Activated effector memory CD4-positive, alpha-beta T cell treated with Interleukin-2 at 50 U/mL for 16 hours (primary cell): ENCODE data around the gene VSIG10.
A peak's percentile ranks its signal among the peaks of the same experiment; 100 is the strongest.

Experiments
- DNase-seq: peaks from one replicate; pipeline ENCODE4 v3.0.0-alpha.2; 2020

Gene VSIG10

DNA sequence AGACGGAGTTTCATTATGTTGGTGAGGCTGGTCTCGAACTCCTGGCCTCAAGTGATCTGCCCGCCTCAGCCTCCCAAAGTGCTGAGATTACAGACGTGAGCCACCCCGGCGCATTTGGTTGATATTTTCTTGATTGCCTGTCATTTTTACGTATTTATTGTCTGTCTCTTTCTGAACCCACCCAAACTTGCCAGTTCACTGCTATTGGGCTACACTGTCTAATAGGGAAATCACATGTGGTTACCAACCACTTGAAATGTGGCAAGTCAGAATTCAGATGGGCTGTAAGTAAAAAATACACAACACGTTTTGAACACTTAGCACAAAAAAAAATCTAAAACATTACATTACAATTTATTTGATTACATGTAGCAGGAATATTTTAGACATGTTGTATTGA, 44.9 kb downstream of the VSIG10 start:
- DNase-seq: no peak

DNA sequence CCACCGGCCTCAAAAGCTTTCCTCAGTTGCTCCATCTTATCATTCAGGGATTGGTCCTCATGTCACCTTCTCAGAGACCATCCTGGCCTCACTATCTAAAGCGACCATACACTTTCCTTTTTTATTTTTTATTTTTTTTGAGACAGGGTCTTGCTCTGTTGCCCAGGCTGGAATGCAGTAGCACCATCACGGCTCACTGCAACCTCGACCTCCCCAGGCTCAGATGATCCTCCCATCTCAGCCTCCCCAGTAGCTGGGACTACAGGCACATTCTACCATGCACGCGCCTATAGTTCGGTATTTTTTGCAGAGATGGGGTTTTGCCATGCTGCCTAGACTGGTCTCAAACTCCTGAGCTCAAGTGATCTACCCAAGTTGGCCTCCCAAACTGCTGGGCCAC, 45.6 kb downstream of the VSIG10 start:
- no peak for DNase-seq

DNA sequence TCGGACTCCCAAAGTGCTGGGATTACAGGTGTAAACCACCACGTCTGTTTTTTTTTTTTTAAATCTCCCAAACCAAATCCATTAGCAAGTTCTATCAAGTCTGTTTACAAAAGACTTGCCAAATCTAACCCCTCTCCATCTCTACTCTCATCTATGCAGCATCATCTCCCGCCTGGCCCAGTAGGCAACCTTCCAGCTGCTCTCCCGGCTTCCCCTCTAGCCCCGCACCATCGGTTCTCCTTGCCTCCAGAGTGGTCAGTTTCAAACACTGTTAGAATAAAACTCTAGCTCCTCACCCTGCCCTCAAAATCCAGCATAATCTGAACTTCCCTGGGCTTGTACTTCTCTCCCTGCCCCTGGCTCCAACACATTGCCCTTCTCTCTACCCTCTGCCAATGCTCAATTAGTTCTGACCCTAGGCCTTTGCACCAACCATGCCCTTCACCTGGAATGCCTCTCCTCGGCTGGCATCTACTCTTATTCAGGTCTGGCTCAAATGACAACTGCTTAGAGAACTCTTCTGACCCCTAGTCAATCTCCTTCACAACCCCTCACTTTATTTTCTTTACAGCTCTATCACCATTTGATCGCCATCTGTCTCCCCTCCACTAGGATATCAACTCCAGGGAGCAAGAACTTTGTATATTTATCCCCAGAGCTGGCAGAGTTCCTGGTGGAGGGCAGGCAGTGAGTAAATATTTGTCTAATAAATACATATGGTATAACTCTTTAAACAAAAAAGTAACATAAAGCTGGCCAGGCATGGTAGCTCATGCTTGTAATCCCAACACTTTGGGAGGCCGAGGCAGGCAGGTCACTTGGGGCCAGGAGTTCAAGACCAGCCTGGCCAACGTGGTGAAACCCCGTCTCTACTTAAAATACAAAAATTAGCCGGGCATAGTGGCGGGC, 47.7 kb downstream of the VSIG10 start:
- DNase-seq: no peak

DNA sequence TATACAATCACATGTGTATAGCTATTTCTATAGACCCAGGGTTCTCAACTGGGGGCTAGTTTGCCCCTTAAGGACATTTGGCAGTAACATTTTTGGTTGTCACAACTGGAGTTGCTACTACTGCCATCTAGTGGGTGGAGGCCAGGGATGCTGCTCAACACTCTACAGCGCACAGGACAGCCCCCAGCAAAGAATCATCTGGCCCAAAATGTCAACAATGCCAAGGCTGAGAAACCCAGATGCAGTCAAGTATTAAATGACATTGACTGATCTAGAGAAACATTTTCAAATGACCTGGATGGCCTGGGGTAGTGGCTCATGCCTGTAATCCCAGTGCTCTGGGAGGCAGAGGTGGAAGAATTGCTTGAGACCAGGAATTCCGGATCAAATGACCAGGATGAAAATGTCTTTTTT, 48.7 kb downstream of the VSIG10 start:
- DNase-seq: peak; percentile 54

DNA sequence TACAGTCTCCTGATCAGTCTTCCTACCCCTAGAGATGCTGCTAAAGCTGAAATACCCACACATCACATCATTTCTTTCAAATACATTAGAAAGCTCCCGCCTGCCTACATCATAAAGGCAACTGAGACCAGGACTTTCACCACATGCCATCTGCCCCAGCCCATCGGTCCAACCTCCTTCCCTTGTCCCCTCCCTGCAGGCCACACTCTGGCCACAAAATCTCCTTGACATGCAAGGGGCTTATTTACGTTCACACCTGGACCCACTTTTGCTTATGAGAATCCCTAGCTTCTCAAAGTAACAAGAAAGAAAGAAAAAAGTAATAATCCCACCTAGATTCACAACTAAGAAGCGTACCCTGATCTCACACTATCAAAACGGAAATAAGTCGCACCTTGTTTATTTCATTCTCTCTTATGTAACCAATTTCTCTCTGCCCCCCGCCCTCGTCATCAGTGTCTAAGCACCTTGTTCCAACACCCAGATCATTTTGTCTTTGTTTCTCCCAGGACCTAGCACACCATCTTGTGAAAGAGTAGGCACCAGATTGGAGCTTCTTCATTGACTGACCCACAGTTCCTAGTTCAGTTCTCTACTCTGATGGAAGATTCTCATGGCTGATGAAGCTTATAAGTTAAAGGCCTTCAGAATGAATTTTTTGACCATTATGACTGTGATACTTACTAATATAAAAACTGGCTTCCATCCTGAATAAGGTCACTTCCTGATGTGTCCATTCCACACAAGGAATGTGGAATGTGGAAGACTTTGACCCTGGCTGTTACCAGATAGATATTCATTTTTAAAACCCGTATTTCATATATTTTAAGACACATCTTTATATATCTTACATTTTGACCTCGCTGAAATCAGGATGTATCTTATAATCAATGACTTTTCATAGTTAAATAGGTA, 50.5 kb downstream of the VSIG10 start:
- DNase-seq: no peak

DNA sequence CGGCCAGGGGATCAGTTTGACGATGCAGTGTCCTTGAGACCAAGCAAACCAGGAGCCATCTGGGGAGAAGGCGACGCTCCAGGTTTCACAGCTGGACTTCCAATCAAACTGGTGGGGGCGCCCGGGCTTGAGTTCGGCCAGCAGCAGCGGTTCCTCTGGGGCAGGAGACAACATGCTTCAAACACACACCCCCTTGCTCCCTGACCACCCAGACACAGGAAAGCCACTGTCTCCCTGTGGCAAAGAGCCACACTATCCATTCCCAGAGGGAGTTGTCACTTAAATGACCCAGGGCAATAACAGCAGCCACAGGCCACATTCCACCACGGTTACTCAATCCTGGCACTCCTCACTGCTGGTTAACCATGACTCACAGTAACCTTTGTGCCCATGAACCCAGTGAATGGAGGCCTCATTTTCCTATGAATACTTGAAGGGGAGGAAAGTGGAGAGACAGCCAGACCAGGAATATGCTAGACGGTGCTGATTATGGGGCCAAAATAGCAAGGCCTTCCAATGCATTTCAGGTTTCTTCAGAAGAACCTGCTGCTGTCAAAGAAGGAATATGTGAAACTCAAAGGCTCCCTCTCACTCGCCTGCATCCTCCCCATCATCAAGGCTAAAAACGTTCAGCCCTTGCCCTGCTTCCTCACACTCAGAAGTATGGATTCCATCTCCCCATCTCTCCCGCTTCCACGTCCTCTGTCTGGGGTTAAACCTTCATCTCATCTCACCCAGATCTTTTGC, 51.3 kb downstream of the VSIG10 start:
- DNase-seq: no peak

DNA sequence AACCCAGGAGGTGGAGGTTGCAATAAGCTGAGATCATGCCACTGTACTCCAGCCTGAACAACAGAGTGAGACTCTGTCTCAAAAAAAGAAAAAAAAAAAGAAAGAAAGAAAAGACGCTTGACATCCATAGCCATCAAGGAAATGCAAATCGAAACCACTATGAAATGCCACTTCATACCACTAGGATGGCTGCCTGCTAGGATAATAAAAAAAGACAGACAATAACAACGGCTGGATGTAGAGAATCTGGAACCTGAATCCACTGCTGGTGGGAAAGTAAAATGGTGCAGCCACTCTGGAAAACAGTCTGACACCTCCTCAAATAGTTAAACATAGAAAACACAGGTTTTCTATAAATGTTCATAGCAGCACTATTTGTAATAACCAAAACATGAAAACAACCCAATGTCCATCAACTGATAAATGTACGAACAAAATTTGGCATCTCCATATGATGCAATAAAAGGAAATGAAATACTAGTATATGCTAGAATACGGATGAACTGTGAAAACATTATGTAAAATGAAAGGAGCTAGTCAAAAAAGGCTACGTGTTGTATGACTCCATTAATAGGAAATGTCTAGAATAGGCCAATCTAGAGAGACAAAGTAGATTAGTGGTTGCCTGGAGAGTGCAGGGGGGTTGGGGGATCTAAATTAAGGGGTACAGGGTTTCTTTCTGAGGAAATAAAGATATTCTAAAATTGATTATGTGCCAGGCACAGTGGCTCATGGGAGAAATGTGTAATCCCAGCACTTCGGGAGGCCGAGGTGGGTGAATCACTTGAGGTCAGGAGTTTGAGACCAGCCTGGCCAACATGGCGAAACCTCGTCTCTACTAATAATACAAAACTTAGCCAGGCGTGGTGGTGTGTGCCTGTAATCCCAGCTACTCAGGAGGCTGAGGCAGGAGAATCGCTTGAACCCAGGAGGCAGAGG, 52.6 kb downstream of the VSIG10 start:
- DNase-seq: no peak

DNA sequence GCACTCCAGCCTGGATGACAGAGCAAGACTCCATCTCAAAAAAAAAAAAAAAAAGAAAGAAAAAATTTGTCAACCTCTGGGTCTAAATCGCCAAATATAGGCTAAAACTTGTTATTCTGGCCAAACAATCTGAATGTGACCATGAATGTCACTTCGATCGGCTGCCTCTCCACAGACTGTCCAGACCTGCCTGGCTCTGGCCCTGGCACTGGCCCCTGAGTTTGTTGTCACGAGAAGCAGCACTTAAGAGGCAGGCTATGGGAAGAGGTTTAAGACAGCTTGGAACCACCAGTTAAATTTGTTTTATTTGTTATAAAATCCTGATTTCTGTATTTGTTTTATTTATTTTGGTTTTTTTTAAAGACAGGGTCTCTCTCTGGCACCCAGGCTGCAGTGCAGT, 57.4 kb downstream of the VSIG10 start:
- no peak for DNase-seq

DNA sequence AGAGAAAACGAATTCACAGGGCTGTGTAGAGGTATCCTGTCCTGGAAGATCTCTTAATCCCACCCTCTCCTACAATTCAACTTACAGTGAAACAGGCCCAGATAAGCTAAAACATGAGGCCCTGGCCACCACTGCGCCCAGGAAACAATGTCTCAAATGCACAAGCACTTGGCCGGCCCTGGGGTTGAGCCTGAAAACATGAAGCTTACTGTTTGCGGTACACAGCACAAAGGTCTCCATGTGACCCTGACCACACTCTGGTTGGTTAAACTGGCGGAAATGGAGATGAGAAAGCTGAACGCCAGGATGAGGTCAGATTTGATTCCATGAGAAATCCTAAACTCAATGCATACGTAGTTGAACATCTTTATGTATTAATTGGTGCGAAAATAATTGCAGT, 59.2 kb downstream of the VSIG10 start:
- no peak for DNase-seq

DNA sequence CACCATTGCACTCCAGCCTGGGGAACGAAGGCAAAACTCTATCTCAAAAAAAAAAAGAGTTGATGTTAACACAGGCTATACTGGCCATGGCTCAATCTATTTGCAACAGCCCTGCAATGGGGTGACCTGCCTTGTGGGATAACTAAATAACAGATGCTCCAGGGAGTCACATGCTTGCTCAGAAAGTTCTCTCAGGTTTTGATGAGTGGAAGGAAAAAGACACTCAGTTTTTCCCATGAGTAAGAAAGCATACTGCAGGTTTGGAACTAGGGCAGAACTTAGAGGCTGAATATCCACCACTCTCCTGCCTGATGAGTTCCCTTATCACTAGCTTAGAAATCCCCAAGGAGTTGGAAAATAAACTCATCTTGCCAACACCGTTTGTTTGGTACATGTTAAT, 59.7 kb downstream of the VSIG10 start:
- DNase-seq: no peak

DNA sequence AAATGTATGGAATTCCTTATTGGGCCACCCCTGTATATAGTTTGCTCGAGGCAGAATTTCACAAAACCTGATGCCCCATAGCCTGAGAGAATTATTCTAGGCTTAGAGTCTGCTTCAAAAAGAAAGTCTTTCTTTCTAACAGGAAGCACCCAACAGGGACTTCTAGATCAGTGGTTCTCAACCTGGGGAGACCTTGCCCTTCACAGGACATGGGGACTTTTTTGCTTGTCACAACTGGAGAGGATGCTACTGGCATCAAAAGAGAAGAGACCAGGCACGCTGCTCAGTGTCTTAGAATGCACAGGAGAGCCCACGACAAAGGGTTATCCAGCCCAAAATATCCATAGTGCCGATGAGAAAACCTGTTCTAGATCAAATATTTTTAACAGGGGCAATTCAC, 61.7 kb downstream of the VSIG10 start:
- no peak for DNase-seq

DNA sequence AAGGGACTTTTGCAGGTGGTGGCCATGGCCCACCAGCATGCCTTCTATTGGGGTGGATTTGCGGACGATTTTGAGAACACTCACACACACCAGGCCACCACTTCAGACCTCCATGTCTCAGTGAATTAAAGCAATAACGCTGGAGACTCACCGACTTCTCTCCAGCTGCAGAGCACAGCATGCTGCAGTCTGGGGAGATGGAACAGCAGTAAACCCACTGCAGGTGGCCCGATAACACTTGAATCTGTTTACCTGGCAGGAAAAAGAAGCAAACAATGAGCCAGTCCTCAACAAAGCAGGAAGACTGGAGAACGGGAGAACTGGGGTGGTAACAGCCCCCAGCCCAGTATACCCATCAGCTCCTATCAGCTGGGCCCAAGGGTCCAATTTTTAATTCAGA, 65.7 kb downstream of the VSIG10 start:
- DNase-seq: no peak

DNA sequence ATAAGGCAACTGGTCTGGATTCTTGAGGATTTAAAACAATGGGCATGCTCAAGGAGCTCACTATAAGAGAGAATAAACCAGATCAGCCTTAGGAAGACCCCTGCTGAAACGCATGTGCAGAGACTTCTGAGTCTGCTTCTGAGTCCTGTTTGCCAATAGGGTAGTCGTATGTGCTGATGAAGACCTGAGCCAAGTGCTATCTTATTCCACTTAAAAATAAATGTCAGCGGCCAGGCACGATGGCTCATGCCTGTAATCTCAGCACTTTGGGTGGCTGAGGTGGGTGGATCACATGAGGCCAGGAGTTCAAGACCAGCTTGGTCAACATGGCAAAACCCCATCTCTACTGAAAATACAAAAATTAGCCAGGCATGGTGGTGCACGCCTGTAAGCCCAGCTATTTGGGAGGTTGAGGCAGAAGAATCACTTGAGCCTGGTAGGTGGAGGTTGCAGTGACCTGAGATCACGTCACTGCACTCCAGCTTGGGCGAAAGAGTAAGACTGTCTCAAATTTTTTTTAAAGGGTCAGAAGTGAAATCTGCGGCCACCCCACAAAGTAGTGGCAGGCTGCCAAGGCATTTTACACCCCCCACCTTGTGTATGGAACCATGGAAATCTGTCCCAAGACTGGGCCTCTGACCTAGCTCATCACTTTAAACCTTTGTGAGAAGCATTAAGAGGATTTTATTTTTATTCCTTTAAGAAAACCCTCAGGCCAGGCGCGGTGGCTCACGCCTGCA, 67.0 kb downstream of the VSIG10 start:
- DNase-seq: no peak

DNA sequence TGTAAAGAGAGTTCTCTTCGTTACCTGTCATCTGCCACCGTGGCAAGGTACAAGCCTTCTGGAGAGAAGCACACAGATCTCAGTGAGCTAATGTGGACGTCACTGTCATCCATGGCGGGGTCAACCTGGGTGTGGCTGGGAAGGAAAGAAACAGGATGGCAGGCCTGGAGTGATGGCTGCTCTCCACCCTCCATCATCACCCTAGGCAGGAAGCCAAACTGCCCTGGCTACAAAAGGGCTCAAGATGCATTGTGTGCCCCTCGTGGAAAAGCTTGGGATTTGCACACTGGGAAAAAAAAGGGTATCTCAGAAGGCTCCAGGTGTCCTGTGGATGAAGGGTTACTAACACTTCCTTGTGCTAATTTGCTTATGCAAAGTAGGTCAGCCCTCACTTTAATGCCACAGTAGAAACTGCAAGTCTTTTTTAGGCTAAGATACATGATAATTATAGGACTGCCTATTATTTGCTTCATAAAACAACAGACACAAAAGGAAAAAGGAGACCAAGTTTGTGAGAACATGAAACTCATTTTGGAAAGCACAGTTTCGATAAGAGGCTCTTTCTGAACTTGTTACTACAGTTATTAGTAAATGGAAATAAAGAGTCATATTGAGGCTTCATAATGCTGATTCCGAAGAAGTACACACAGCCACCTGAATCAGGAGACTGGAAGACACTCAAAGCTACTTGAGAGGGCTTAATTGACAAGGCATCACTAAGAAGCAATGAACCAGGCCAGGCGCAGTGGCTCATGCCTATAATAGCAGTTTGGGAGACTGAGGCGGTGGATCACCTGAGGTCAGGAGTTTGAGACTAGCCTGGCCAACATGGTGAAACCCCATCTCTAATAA, 68.4 kb downstream of the VSIG10 start:
- DNase-seq: no peak

DNA sequence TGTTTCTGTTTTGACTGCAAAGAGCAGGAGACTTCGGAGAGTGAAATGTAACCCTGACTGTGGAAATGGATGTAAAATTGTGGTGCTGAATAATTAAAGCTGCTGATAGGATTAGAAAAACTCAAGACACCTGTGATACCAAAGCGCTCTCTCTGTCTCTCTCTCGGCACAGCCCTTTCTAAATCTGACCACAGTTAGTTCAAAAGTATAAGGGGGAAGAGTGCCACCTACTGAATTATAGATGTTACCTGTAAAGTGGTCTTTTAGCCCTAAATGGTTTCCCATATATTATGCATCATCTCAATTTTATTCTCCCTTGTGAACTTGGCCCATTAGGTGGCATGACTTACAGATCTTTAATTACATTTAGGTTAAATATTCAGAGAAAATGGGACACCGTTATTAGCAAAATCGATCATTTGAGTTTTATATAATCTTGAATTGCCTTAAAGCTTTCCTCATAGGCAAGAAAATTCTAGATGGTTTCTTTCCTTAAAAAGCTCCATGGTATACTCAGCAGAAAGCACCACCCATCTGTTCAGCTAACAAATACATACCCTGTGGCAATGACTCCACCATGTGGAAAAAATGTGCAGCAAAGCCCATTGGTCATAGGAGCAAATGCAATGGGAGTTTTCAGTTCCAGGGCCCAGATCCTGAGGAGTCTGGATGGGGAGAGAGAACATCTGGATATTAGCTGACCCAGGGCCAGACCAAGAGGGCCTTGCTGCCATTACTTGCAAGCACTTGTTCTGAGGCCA, 69.2 kb downstream of the VSIG10 start:
- DNase-seq: no peak

DNA sequence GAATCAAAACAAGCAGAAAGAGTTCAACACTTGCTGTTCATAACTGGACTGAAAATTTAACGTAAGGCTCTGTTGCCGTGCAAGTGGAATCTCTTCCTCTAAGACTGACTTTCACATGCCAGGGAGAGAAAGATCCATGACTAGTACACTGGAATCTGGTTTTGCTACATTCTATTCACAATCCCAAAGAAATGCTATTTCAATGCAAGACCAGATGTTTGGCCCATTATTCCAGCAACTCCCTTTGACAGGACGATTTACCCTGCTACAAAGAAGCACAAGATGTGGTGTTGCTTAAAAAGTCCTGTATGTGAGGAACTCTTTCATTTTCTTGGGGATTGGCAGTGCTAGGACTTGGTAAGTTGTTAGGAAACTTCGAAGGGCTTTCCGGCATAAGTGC, 69.9 kb downstream of the VSIG10 start:
- no peak for DNase-seq

DNA sequence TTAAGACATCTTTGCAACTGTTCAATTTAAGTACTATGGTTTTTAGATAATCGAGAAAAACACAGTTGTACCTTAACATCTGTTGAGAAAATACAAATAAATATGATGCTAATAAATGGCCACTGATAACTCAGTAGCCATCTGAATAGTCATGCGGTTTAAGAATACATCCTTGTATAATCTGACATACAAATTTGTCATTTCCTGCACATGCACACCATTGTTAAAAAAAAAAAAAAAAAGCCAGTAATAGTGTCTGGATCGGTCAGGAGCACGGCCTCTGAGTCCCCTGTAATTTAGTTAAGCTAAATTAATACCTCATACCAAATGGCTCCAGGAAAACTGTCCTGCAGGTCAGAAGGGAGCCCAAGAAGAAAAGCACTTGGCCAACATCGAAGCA, 70.5 kb downstream of the VSIG10 start:
- no peak for DNase-seq

DNA sequence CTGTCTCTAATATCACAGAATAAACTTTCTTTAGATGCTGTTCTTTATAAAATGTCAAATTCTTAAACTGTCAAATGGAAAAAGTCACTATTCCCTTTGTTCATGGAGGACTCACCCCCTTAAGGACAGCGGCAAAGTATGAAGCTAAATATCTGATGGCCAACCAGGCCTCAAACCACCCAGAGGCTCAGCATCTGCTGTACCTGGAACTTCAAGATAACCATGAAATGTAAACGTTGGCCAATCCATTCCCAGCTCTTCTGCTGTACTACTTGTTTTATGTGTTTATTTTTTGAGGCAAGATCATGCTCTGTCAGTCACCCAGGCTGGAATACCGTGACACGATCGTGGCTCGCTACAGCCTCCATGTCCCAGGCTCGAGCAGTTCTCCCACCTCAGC, 71.6 kb downstream of the VSIG10 start:
- DNase-seq: no peak

DNA sequence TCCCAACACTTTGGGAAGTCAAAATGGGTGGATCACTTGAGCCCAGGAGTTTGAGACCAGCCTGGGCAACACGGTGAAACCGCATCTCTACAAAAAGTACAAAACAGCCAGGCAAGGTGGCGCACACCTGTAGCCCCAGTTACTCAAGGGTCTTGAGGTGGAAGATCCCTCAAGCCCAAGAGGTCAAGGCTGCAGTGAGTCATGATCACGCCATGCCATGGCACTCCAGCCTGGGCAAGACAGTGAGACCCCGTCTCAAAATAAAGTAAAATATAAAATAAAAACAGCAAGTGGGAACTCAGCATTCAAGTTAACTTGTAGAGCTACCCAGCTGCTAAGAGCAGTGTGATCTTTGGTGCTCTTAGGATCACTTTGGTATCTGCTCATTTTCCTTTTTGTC, 74.6 kb downstream of the VSIG10 start:
- DNase-seq: no peak

DNA sequence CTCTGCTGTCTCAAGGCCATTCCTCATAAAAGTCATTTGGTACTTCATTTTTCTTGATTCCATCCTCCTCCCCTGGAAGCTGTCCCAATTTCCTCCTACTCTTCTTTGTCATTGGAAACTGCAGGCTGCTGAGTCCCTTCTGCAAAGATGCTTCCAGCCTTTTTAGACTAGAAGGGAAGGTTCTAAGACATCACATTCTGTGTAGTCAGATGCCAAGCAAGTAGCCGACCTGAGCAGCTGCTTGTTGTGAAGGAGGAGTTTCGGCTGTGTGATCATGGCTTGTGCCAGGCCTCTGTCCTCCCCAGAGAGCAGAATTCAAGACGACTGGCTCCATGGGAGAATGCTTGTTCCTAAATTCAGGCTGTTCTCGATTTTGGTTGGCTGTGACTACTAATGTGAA, 78.6 kb downstream of the VSIG10 start:
- no peak for DNase-seq
